GM12891 (cell line): ENCODE results near the gene C19orf73.
"Not testable (repeated sequence)": the region's sequence is repeated elsewhere in the genome, so short reads cannot be mapped to it uniquely, and the experiment has no call there.

Experiments
- DNase-seq: peaks from one replicate; pipeline ENCODE4 v3.0.0; 2011; ENCODE audit warnings: low spot score; ENCODE audit not compliant: insufficient read length
- FAIRE-seq: peaks from 2 replicates; lab custom pipeline; 2011; peaks lifted over from hg19 to GRCh38; lab: Jason Lieb, UNC
- PAX5 ChIP-seq: IDR thresholded peaks from 2 replicates; pipeline ENCODE4 v1.6.1; 2011; ENCODE audit warnings: low read length, moderate library complexity, mild to moderate bottlenecking; ENCODE audit not compliant: insufficient read depth, severe bottlenecking
- POLR2A ChIP-seq: IDR thresholded peaks from 2 replicates; pipeline ENCODE4 v1.6.1; 2011; ENCODE audit warnings: low read depth, low read length, control low read depth
- POLR2AphosphoS5 ChIP-seq: IDR thresholded peaks from 2 replicates; pipeline ENCODE4 v1.6.1; 2011; ENCODE audit warnings: low read depth, low read length, control low read depth
- POU2F2 ChIP-seq: IDR thresholded peaks from 2 replicates; pipeline ENCODE4 v1.6.1; 2011; ENCODE audit warnings: low read depth, mild to moderate bottlenecking, control low read depth, low read length, moderate library complexity
- SPI1 ChIP-seq: IDR thresholded peaks from 2 replicates; pipeline ENCODE4 v1.6.1; 2011; ENCODE audit warnings: low read depth, low read length, control low read depth
- TAF1 ChIP-seq: IDR thresholded peaks from 2 replicates; pipeline ENCODE4 v1.6.1; 2011; ENCODE audit warnings: low read depth, low read length, control low read depth

The C19orf73 gene

GRCh38 chr19:49148784-49149651 is 30.1 kb upstream of the C19orf73 start:
- peak; percentile 70 for DNase-seq
- no peak for FAIRE-seq
- TF ChIP-seq POLR2AphosphoS5 (no peak), POU2F2 (no peak), TAF1 (no peak), POLR2A (no peak), PAX5 (no peak), SPI1 (no peak)

- FAIRE-seq (no peak), DNase-seq (no peak)
These were observed 29.2 kb upstream of the C19orf73 start for GRCh38 chr19:49148044-49148682.

GRCh38 chr19:49146408-49146770 is 27.4 kb upstream of the C19orf73 start:
- FAIRE-seq: not testable (repeated sequence)

More at GRCh38 chr19:49148044-49148682, 29.2 kb upstream of the C19orf73 start:
- TF ChIP-seq POU2F2 (no peak), POLR2A (no peak), POLR2AphosphoS5 (no peak), PAX5 (no peak), SPI1 (no peak), TAF1 (no peak)

GRCh38 chr19:49145573-49146407 is 26.8 kb upstream of the C19orf73 start:
- TF ChIP-seq POU2F2: no peak
- no peak for TF ChIP-seq SPI1
- TF ChIP-seq POLR2A: no peak
- no peak for TF ChIP-seq PAX5
- no peak for TF ChIP-seq POLR2AphosphoS5
- no peak for TF ChIP-seq TAF1
- peak; percentile 72 for DNase-seq
- peak; percentile 59 for FAIRE-seq

More at GRCh38 chr19:49146408-49146770, 27.4 kb upstream of the C19orf73 start:
- DNase-seq: not testable (repeated sequence)

- FAIRE-seq (no peak), DNase-seq (no peak)
- TF ChIP-seq TAF1: no peak
- TF ChIP-seq POLR2AphosphoS5: no peak
- no peak for TF ChIP-seq POU2F2
- TF ChIP-seq SPI1: no peak
- TF ChIP-seq PAX5: no peak
- no peak for TF ChIP-seq POLR2A
These were observed 24.0 kb upstream of the C19orf73 start for GRCh38 chr19:49142866-49143335.

DNA sequence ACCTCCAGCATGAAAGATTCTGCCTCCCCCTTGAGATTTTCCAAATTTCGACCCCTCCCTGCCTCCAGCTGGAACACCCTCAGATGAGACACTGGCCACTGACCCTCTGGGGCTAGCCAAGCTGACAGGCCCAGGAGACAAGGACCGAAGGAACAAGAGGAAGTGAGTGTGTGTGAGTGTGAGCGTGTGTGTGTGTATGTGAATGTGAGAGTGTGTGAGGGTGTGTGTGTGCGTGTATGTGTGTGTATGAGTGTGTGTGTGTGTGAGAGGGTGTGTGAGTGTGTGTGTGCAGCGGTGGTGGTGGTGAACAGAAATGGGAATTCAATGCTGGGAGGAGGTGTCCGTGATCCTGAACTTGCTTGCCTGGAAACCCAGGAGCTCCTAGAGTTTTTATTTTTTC is 22.4 kb upstream of the C19orf73 start:
- TF ChIP-seq POLR2A (no peak), POLR2AphosphoS5 (no peak), SPI1 (no peak), TAF1 (no peak), PAX5 (no peak), POU2F2 (no peak)
- FAIRE-seq (no peak), DNase-seq (no peak)

GRCh38 chr19:49140951-49141350 is 22.0 kb upstream of the C19orf73 start:
- TF ChIP-seq POLR2AphosphoS5 (no peak), SPI1 (no peak), PAX5 (no peak)
- FAIRE-seq (no peak), DNase-seq (no peak)

DNA sequence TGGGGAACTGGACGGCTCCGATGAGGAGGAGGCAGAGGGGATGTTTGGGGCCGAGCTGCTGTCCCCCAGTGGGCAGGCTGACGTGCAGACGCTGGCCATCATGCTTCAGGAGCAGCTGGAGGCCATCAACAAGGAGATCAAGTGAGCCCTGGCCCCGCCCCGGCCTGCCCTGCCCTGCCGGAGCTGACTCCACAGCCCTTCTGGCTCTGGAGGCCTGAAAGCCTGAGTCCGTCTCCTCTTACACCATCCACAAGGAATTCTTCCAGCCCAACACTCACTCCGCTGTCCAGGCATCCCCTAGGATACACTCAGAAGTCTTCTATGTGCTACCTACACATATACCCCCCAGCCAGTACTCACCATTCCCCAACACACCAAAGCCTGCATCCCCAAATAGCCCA is 17.8 kb upstream of the C19orf73 start:
- no peak for DNase-seq
- no peak for TF ChIP-seq POLR2A
- no peak for TF ChIP-seq POLR2AphosphoS5
- no peak for TF ChIP-seq SPI1
- no peak for TF ChIP-seq PAX5
- no peak for TF ChIP-seq POU2F2
- TF ChIP-seq TAF1: no peak
- FAIRE-seq: no peak

DNA sequence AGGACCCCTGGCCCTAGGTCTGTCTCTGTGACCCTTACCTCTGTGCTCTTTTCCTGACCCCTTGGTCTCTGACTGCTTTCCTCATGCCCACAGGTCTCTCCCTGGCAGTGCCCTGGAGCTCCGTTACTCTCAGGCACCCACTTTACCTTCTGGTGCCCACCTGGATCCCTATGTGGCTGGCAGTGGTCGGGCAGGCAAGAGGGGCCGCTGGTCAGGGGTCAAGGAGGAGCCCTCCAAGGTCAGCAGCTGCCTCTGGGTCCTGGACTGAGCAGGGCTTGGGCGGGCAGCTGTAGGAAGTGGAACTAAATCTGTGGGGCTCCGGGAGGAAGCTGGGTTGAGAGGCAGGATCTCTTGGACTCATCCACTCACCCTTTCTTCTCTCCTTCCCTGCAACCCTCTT is 16.7 kb upstream of the C19orf73 start:
- FAIRE-seq (no peak), DNase-seq (no peak)
- TF ChIP-seq POLR2AphosphoS5: no peak
- no peak for TF ChIP-seq PAX5
- TF ChIP-seq TAF1: no peak
- TF ChIP-seq POLR2A: no peak
- TF ChIP-seq SPI1: no peak
- TF ChIP-seq POU2F2: no peak
